ENCODE measurements around the gene BAZ1B. TPM values are rescaled to one million over a fixed set of nuclear protein-coding genes. Genes with fewer than 3 reads are reported as not detected.
"Not testable (repeated sequence)": the region's sequence is repeated elsewhere in the genome, so short reads cannot be mapped to it uniquely, and the experiment has no call there.

The BAZ1B gene
- total RNA-seq, 1 donor from 2014 or later: 80.7 TPM

- Mint-ChIP-seq H3K27ac (ENCODE audit: unreplicated experiment) (no peak overlapping the region), H3K27me3 (ENCODE audit: unreplicated experiment) (no peaks in the 10 kb centered on the region), H3K9me3 (ENCODE audit: unreplicated experiment) (no peaks in the 10 kb centered on the region), H3K36me3 (ENCODE audit: unreplicated experiment) (peaks cover 20% of the 10 kb centered on the region), H3K4me1 (ENCODE audit: unreplicated experiment) (no peaks in the 10 kb centered on the region), H3K4me3 (ENCODE audit: unreplicated experiment) (no peak overlapping the region)
- DNase-seq (ENCODE audit: extremely low spot score, unreplicated experiment): no peak
- no peak for TF ChIP-seq CTCF (IDR thresholded peaks at IDR 0.05)
Observed at GRCh38 chr7:73549176-73549575, 27.1 kb upstream of the BAZ1B start.

- no peak for TF ChIP-seq CTCF (IDR thresholded peaks at IDR 0.05)
- peaks cover 27% of the 10 kb centered on the region for H3K36me3 Mint-ChIP-seq (ENCODE audit: unreplicated experiment)
- H3K27ac Mint-ChIP-seq (ENCODE audit: unreplicated experiment): no peak overlapping the region
- H3K4me3 Mint-ChIP-seq (ENCODE audit: unreplicated experiment): no peak overlapping the region
- no peaks in the 10 kb centered on the region for H3K9me3 Mint-ChIP-seq (ENCODE audit: unreplicated experiment)
- no peaks in the 10 kb centered on the region for H3K27me3 Mint-ChIP-seq (ENCODE audit: unreplicated experiment)
- no peak for DNase-seq (ENCODE audit: extremely low spot score, unreplicated experiment)
- no peaks in the 10 kb centered on the region for H3K4me1 Mint-ChIP-seq (ENCODE audit: unreplicated experiment)
Observed at GRCh38 chr7:73547841-73548240, 25.7 kb upstream of the BAZ1B start.

- DNase-seq (ENCODE audit: extremely low spot score, unreplicated experiment): no peak
- Mint-ChIP-seq H3K4me1 (ENCODE audit: unreplicated experiment) (no peaks in the 10 kb centered on the region), H3K36me3 (ENCODE audit: unreplicated experiment) (peaks cover 39% of the 10 kb centered on the region), H3K27me3 (ENCODE audit: unreplicated experiment) (no peaks in the 10 kb centered on the region), H3K9me3 (ENCODE audit: unreplicated experiment) (no peaks in the 10 kb centered on the region), H3K4me3 (ENCODE audit: unreplicated experiment) (no peak overlapping the region), H3K27ac (ENCODE audit: unreplicated experiment) (no peak overlapping the region)
- no peak for TF ChIP-seq CTCF (IDR thresholded peaks at IDR 0.05)
Observed at GRCh38 chr7:73544678-73545077, 22.6 kb upstream of the BAZ1B start.

DNA sequence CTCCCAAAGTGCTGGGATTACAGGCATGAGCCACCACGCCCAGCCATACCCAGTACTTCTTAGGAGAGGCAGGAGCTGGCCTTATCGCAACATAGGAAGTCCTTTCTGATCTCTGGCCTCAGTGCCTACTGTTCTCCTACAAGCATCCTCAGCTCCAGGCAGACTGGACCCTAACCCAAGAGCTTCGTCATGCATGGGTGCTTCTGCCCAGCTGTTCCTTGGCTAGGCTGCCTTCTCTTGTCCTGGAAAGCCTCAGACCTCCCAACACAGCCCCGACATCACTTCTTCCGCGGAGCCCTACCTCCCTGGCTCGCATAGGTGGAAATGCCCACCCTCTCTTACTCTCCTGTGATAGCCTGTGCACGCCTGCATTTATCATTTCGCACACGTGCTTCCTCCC, 19.6 kb upstream of the BAZ1B start:
- no peak for TF ChIP-seq CTCF (IDR thresholded peaks at IDR 0.05)
- DNase-seq (ENCODE audit: extremely low spot score, unreplicated experiment): no peak
- Mint-ChIP-seq H3K4me1 (ENCODE audit: unreplicated experiment) (no peaks in the 10 kb centered on the region), H3K9me3 (ENCODE audit: unreplicated experiment) (no peaks in the 10 kb centered on the region), H3K4me3 (ENCODE audit: unreplicated experiment) (no peak overlapping the region), H3K27me3 (ENCODE audit: unreplicated experiment) (no peaks in the 10 kb centered on the region), H3K36me3 (ENCODE audit: unreplicated experiment) (peaks cover 53% of the 10 kb centered on the region), H3K27ac (ENCODE audit: unreplicated experiment) (no peak overlapping the region)

DNA sequence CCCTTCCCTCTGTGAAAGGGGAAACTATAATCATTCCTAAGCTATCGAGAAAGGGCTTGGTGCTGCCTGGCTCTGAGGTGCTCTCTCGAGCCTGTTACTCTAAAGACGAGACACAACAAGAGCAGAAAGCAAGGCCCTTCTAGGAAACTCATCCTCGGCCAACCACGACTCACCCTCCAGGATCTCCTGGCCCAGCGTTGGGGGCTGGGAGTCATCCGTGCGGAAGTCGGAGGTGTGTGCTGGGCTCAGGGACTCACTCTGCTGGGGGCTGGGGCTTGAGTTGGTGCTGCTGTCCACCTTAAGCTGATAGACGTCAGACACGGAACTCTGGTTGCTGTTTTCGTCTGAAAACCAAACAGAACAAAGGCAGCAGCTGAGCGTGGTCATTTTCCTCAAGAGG, 17.6 kb upstream of the BAZ1B start:
- Mint-ChIP-seq H3K27me3 (ENCODE audit: unreplicated experiment) (no peaks in the 10 kb centered on the region), H3K27ac (ENCODE audit: unreplicated experiment) (no peak overlapping the region), H3K9me3 (ENCODE audit: unreplicated experiment) (no peaks in the 10 kb centered on the region), H3K4me3 (ENCODE audit: unreplicated experiment) (no peak overlapping the region), H3K4me1 (ENCODE audit: unreplicated experiment) (no peaks in the 10 kb centered on the region), H3K36me3 (ENCODE audit: unreplicated experiment) (peaks cover 53% of the 10 kb centered on the region)
- no peak for DNase-seq (ENCODE audit: extremely low spot score, unreplicated experiment)
- no peak for TF ChIP-seq CTCF (IDR thresholded peaks at IDR 0.05)

DNA sequence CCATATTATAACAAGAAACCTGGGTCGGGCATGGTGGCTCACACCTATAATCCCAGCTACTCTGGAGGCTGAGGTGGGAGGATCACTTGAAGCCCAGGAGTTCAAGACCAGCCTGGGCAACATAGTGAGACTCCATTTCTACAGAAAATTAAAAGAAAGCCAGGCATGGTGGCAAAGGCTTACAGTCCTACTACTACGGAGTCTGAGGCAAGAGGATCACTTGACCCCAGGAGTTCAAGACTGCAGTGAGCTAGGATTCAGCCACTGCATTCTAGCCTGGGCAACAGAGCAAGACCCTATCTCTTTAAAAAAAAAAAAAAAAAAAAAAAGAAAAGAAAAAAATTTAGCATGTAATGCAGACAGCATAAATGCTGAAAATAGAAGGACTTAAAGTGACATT, 16.4 kb upstream of the BAZ1B start:
- not testable (repeated sequence) for DNase-seq (ENCODE audit: extremely low spot score, unreplicated experiment); H3K27me3 Mint-ChIP-seq (ENCODE audit: unreplicated experiment)

More for the DNA sequence above, 16.4 kb upstream of the BAZ1B start:
- not testable (repeated sequence) for H3K4me3 Mint-ChIP-seq (ENCODE audit: unreplicated experiment); H3K4me1 Mint-ChIP-seq (ENCODE audit: unreplicated experiment); H3K27ac Mint-ChIP-seq (ENCODE audit: unreplicated experiment); H3K9me3 Mint-ChIP-seq (ENCODE audit: unreplicated experiment)
- peaks cover 50% of the 10 kb centered on the region for H3K36me3 Mint-ChIP-seq (ENCODE audit: unreplicated experiment)

Data from osteocyte (in vitro differentiated cells).